ENCODE results near the gene DUSP10. TPM values are rescaled to one million over a fixed set of nuclear protein-coding genes. Genes with fewer than 3 reads are reported as not detected.

The DUSP10 gene
- polyA plus RNA-seq, 3 donors, result 10.4 to 41.1 (median 12.7) TPM

- H3K9me3 ChIP-seq (replicated peaks in 1 of 2; ENCODE audit: control insufficient read depth in 1 of 2, insufficient read depth in 1 of 2, low read length in 2 of 2), result no peaks in the 10 kb centered on the region
- no peak overlapping the region for H3K4me3 Mint-ChIP-seq
- H3K36me3 ChIP-seq (replicated peaks in 1 of 2; ENCODE audit: control insufficient read depth in 1 of 2, insufficient read depth in 2 of 2, low read length in 2 of 2), result no peaks in the 10 kb centered on the region
- H3K27me3 ChIP-seq (ENCODE audit: control insufficient read depth in 2 of 2, insufficient read depth in 2 of 2, low read length in 2 of 2), result no peaks in the 10 kb centered on the region
- no peak for DNase-seq
- no peaks in the 10 kb centered on the region for H3K79me2 ChIP-seq (ENCODE audit: insufficient read depth, low read length)
- peaks cover 0 to 3% (median 0%) of the 10 kb centered on the region in 7 donors for H3K9me3 Mint-ChIP-seq
- WGBS (ENCODE audit: insufficient coverage), result 75% methylated on average over 1 of the region's 8 CpGs
- no peak overlapping the region for H3K4me2 ChIP-seq (replicated peaks; ENCODE audit: extremely low read depth, low read length, poor library complexity, severe bottlenecking)
- H3K27ac ChIP-seq (ENCODE audit: low read depth in 1 of 2, low read length in 2 of 2), result no peak overlapping the region
- peaks cover 0 to 3% of the 10 kb centered on the region in 2 donors for H3K4me1 ChIP-seq (ENCODE audit: control insufficient read depth in 1 of 2, insufficient read depth in 2 of 2, low read length in 2 of 2)
- H3K4me1 Mint-ChIP-seq, result peaks cover 6% of the 10 kb centered on the region
- no peak overlapping the region for H3K27ac Mint-ChIP-seq
- no peak overlapping the region for H3K4me3 ChIP-seq (replicated peaks in 1 of 3; ENCODE audit: low read depth in 2 of 3, low read length in 3 of 3)
- intact Hi-C loops (cut with micrococcal nuclease), result no loop called here
- TF ChIP-seq, protein P1, sequence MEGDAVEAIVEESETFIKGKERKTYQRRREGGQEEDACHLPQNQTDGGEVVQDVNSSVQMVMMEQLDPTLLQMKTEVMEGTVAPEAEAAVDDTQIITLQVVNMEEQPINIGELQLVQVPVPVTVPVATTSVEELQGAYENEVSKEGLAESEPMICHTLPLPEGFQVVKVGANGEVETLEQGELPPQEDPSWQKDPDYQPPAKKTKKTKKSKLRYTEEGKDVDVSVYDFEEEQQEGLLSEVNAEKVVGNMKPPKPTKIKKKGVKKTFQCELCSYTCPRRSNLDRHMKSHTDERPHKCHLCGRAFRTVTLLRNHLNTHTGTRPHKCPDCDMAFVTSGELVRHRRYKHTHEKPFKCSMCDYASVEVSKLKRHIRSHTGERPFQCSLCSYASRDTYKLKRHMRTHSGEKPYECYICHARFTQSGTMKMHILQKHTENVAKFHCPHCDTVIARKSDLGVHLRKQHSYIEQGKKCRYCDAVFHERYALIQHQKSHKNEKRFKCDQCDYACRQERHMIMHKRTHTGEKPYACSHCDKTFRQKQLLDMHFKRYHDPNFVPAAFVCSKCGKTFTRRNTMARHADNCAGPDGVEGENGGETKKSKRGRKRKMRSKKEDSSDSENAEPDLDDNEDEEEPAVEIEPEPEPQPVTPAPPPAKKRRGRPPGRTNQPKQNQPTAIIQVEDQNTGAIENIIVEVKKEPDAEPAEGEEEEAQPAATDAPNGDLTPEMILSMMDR (IDR thresholded peaks at IDR 0.05), result no peak
- peaks cover 0 to 3% (median 0%) of the 10 kb centered on the region in 3 donors for H3K27me3 Mint-ChIP-seq (ENCODE audit: low read depth in 3 of 3)
- peak overlapping the region; percentile 10 for H2AFZ ChIP-seq (ENCODE audit: insufficient read depth, low read depth, low read length, poor library complexity, severe bottlenecking)
- H4K20me1 ChIP-seq (ENCODE audit: insufficient read depth, low read length), result no peaks in the 10 kb centered on the region
- H3K36me3 Mint-ChIP-seq, result no peaks in the 10 kb centered on the region
- no peak overlapping the region for H3K9ac ChIP-seq (ENCODE audit: insufficient read depth, low read length, poor library complexity, severe bottlenecking)
Observed at GRCh38 chr1:221655766-221656305, 86.1 kb downstream of the DUSP10 start.
